Panc1 (cell line): ENCODE data around the gene NEMP1. TPM values are rescaled to one million over a fixed set of nuclear protein-coding genes. Genes with fewer than 3 reads are reported as not detected.
A peak's percentile ranks its signal among the peaks of the same experiment; 100 is the strongest.

ENCODE experiments used
- ATAC-seq: fragments of 200-7000 bp; cut with Tn5 transposase; 2 replicates; pipeline ENCODE4 v1.9.1; 2020; ENCODE audit warnings: mild to moderate bottlenecking, moderate library complexity
- BruUV-seq: library from RNA; stranded (reverse); fragments of 400-500 nt; replicated peaks from 2 replicates; lab custom pipeline; 2021; lab: Mats Ljungman, UMichigan
- CTCF ChIA-PET: fragments of 300-600 bp; sonication (Branson Sonifier 250); formaldehyde crosslinking; loops from one replicate; lab custom pipeline; 2022; ENCODE audit warnings: antibody characterized with exemption; lab: Charles Lee
- POLR2A ChIA-PET: fragments of 300-600 bp; sonication (Branson Sonifier 250); formaldehyde crosslinking; loops from one replicate; lab custom pipeline; 2022; ENCODE audit warnings: antibody characterized with exemption; lab: Charles Lee
- DNase-seq: peaks from one replicate; pipeline ENCODE4 v3.0.0-alpha.2; 2010; ENCODE audit warnings: low read depth, low spot score
- H3K27ac ChIP-seq: 2 replicates; pipeline ENCODE4 v1.5.1; 2011; ENCODE audit warnings: mild to moderate bottlenecking, low read length, inconsistent platforms
- H3K27me3 ChIP-seq: fragments of 200-500 bp; sonication (Bioruptor generic); 2 replicates; pipeline ENCODE4 v1.6.0; 2014; ENCODE audit warnings: low read length, inconsistent platforms; ENCODE audit not compliant: control insufficient read depth, insufficient read depth
- H3K36me3 ChIP-seq: fragments of 200-500 bp; sonication (Bioruptor generic); 2 replicates; pipeline ENCODE4 v1.5.1; 2014; ENCODE audit warnings: inconsistent platforms, mild to moderate bottlenecking, low read length, moderate library complexity; ENCODE audit not compliant: control insufficient read depth, insufficient read depth
- H3K4me1 ChIP-seq: 2 replicates; pipeline ENCODE4 v1.5.1; 2011; ENCODE audit warnings: inconsistent platforms, mild to moderate bottlenecking, low read length, moderate library complexity; ENCODE audit not compliant: control insufficient read depth, insufficient read depth
- H3K4me3 ChIP-seq, 2 experiments: 2 replicates each; pipeline ENCODE4 v1.5.1; 2011 to 2012; ENCODE audit warnings: low read depth in 2 of 2, low read length in 2 of 2, mild to moderate bottlenecking in 2 of 2, inconsistent platforms in 1 of 2, moderate library complexity in 1 of 2
- H3K9me3 ChIP-seq: fragments of 200-500 bp; sonication (Bioruptor generic); 2 replicates; pipeline ENCODE4 v1.5.1; 2014; ENCODE audit warnings: low read depth, mild to moderate bottlenecking, inconsistent platforms, low read length, moderate library complexity; ENCODE audit not compliant: control insufficient read depth, insufficient read depth
- POLR2AphosphoS5 ChIP-seq: IDR thresholded peaks from 2 replicates; pipeline ENCODE4 v1.6.1; 2012; ENCODE audit warnings: mild to moderate bottlenecking, low read depth, low read length, moderate library complexity
- SIN3A ChIP-seq: IDR thresholded peaks from 2 replicates; pipeline ENCODE4 v1.6.1; 2012; ENCODE audit warnings: low read depth, mild to moderate bottlenecking, low read length, moderate library complexity, borderline replicate concordance; ENCODE audit not compliant: insufficient read depth
- TCF7L2 ChIP-seq: IDR thresholded peaks from 2 replicates; pipeline ENCODE4 v1.6.1; 2011; ENCODE audit warnings: mild to moderate bottlenecking, low read depth, low read length, inconsistent platforms
- in situ Hi-C: cut with HindIII; loops from 2 replicates; pipeline ENCODE4 v1.10.0; 2016; ENCODE audit warnings: low sequenced_read_pairs, low pct_unique_long_range_greater_than_20kb
- intact Hi-C: fragments of 100-400 bp; cut with micrococcal nuclease; formaldehyde crosslinking; loops from one replicate; pipeline ENCODE4 v1.10.0; 2022; ENCODE audit not compliant: unreplicated experiment
- total RNA-seq: library from RNA; stranded (reverse); gene quantifications from one replicate; pipeline ENCODE4 v1.2.1, GENCODE V29; 2021; ENCODE audit not compliant: unreplicated experiment
- TF ChIP-seq, protein P1 (sequence below), 2 experiments: IDR thresholded peaks; 2 replicates each; pipeline ENCODE4 v1.6.1; 2011 to 2012; ENCODE audit warnings: low read depth in 2 of 2, control low read depth in 1 of 2, low read length in 1 of 2, mild to moderate bottlenecking in 1 of 2, moderate library complexity in 1 of 2; ENCODE audit not compliant: insufficient read depth in 1 of 2
- TF ChIP-seq, protein P2 (sequence below): fragments of 450-650 bp; IDR thresholded peaks from 2 replicates; pipeline ENCODE4 v1.5.1; 2017; ENCODE audit warnings: mild to moderate bottlenecking

The NEMP1 gene
- total RNA-seq, 1 experiment from 2014 or later: 46.9 TPM

DNA sequence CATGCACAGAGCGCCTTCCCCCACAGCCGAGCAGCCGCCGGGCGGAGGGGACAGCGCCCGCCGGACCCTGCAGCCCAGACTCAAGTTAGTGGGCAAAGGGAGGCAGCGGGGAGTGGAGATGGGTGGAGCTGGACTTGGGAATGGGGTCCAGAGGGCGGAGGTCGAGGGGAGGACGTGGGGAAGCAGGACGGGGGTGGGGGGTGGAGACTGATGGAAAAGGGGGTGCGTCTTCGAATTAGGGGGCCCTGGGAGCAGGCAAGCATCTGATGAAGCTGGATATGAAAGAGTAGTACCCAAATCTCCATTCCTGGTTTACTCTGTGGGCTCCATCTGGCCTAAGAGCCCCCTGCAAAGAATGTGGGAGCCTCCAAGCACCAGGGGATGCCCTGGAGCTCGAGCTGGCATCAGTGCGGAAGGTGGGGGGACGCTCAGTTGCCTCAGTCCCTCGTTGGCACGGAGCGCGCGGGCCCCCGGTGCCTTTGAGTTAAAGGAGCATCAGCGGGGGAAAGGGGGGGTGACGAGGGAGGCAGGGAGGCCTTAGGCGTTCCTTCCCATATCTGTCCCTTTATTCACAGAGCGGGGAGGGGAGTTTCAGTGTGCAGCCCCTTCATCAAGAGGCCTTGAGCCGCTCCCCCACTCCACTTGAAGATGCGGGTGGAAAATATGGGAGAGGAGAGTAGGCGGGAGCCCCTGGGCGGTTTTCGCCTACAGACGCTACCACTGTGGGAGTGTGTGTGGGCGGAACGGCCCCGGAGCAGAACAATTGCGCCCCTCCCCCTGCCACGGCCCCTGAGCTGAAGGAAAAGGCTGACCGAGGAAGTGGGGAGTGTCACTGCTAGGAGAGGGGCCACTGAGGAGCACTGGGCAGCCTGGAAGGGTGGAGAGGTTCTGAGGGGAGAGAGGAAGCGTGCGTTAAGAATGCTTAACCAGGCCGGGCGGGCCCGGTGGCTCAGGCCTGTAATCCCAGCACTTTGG is 11.0 kb upstream of the NEMP1 start:
- H3K27me3 ChIP-seq: no peaks in the 10 kb centered on the region
- CTCF ChIA-PET: no interaction called here
- intact Hi-C loops (no loop called here), in situ Hi-C loops (no loop called here)
- peak overlapping the region; percentile 74 to 76 for H3K4me3 ChIP-seq
- peaks cover 5% of the 10 kb centered on the region; the same call in 1 of the 2 replicates for H3K36me3 ChIP-seq
- BruUV-seq: no TSS peak
- no peak for ATAC-seq
- peaks cover 21% of the 10 kb centered on the region for H3K4me1 ChIP-seq
- H3K9me3 ChIP-seq: no peaks in the 10 kb centered on the region
- POLR2A ChIA-PET: interaction anchor here (0.6 kb wide), 1 partner anchor 22 kb away, joined by 7 read pairs; no protein-coding TSS in a partner anchor
- peak overlapping the region; percentile 75 for H3K27ac ChIP-seq
- DNase-seq: no peak
- TF ChIP-seq SIN3A (no peak; the same call in 1 of the 2 replicates), TCF7L2 (no peak), POLR2AphosphoS5 (no peak)
- TF ChIP-seq, protein P1, sequence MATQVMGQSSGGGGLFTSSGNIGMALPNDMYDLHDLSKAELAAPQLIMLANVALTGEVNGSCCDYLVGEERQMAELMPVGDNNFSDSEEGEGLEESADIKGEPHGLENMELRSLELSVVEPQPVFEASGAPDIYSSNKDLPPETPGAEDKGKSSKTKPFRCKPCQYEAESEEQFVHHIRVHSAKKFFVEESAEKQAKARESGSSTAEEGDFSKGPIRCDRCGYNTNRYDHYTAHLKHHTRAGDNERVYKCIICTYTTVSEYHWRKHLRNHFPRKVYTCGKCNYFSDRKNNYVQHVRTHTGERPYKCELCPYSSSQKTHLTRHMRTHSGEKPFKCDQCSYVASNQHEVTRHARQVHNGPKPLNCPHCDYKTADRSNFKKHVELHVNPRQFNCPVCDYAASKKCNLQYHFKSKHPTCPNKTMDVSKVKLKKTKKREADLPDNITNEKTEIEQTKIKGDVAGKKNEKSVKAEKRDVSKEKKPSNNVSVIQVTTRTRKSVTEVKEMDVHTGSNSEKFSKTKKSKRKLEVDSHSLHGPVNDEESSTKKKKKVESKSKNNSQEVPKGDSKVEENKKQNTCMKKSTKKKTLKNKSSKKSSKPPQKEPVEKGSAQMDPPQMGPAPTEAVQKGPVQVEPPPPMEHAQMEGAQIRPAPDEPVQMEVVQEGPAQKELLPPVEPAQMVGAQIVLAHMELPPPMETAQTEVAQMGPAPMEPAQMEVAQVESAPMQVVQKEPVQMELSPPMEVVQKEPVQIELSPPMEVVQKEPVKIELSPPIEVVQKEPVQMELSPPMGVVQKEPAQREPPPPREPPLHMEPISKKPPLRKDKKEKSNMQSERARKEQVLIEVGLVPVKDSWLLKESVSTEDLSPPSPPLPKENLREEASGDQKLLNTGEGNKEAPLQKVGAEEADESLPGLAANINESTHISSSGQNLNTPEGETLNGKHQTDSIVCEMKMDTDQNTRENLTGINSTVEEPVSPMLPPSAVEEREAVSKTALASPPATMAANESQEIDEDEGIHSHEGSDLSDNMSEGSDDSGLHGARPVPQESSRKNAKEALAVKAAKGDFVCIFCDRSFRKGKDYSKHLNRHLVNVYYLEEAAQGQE (IDR thresholded peaks at IDR 0.05; ENCODE audit: insufficient read depth in 1 of 2, low read depth in 2 of 2, low read length in 1 of 2): no peak
- TF ChIP-seq, protein P2, sequence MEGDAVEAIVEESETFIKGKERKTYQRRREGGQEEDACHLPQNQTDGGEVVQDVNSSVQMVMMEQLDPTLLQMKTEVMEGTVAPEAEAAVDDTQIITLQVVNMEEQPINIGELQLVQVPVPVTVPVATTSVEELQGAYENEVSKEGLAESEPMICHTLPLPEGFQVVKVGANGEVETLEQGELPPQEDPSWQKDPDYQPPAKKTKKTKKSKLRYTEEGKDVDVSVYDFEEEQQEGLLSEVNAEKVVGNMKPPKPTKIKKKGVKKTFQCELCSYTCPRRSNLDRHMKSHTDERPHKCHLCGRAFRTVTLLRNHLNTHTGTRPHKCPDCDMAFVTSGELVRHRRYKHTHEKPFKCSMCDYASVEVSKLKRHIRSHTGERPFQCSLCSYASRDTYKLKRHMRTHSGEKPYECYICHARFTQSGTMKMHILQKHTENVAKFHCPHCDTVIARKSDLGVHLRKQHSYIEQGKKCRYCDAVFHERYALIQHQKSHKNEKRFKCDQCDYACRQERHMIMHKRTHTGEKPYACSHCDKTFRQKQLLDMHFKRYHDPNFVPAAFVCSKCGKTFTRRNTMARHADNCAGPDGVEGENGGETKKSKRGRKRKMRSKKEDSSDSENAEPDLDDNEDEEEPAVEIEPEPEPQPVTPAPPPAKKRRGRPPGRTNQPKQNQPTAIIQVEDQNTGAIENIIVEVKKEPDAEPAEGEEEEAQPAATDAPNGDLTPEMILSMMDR: no peak

DNA sequence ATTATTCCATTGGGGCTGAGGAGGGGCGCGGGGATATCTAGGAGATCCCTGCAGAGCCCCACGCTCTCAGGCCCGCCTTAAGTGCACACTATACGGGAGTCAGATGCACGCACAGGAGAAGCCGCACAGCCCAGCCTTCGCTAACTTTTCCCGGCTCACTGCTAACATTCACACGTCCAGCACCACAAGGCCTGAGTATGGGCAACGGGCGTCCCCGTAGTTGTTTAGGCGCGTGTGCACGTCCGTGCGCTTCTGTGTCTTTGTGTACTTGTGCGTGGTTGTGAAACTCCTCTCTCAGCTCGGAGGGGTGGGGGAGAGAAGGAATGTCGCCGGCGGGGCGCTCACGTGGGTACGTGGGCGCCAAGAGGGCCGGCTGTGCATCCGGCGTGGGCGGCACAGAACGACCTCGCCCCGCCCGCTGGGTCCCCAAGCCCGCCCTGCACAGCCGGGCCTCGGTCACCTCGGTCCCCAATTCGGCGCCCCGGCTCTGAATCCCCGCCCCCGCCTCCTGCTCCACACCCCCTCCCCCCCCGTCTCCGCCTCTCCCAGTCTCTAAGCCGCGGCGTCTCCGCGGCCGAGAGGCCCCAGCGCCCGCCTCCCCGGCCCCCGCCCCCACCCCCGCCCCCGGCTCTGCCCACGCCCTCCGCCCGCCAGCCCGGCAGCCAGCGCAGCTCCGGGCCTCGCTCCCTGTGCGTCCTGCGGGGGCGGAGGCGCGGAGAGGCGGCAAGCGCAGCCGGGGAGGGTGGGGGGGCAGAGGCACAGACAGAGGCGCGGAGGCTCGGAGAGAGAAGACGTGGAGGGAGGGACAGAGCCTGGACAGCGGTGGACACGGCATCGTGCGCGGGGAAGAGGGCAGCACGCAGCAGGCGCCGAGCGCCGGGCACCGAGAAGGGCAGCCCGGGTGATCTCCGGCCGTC is 10.0 kb upstream of the NEMP1 start, which contains the start of gene NAB2:
NAB2 (plus strand) TSS at position 761 of the 917 bp plus-strand sequence. CDS start 158 bp downstream, outside the sequence.
- H3K36me3 ChIP-seq: peaks cover 5% of the 10 kb centered on the region; the same call in 1 of the 2 replicates
- ChIA-PET CTCF (interaction anchor here (0.6 to 1.8 kb wide), 2 partner anchors 23 to 343 kb away, joined by 4 to 7 read pairs; partner anchors contain the start of gene STAT6), POLR2A (interaction anchor here (0.6 kb wide), 1 partner anchor 17 kb away, joined by 4 read pairs; no protein-coding TSS in a partner anchor)
- in situ Hi-C loops: no loop called here
- peak; percentile 47; the same call in 1 of the 2 replicates for TF ChIP-seq SIN3A
- no peak for TF ChIP-seq TCF7L2
- TF ChIP-seq, protein P1 (IDR thresholded peaks at IDR 0.05; ENCODE audit: insufficient read depth in 1 of 2, low read depth in 2 of 2, low read length in 1 of 2): 0 out of 4 replicates have a peak, but pooled peaks of 1 of the 2 experiments have one; percentile 35
- TF ChIP-seq POLR2AphosphoS5: no peak; the same call in 1 of the 2 replicates
- TF ChIP-seq, protein P2: no peak
- H3K27me3 ChIP-seq: no peaks in the 10 kb centered on the region
- H3K27ac ChIP-seq: peak within 1 kb of the TSS; percentile 86
- peak within 1 kb of the TSS; percentile 88 to 91 for H3K4me3 ChIP-seq
- no TSS peak for BruUV-seq
- intact Hi-C loops: no loop called here
- H3K4me1 ChIP-seq: peaks cover 19% of the 10 kb centered on the region
- no peaks in the 10 kb centered on the region for H3K9me3 ChIP-seq
- DNase-seq (peak; percentile 60), ATAC-seq (peak; percentile 82)
